Stimulated activated CD4-positive, alpha-beta T cell treated with anti-CD3 and anti-CD28 coated beads, Interleukin-12 subunit alpha, Interleukin-12 subunit beta, amount 100 ng/mL, for 48 hours (primary cell): Measurements from ENCODE around the gene TPBGL.

Experiments
- DNase-seq, 3 donors: peaks; one replicate each; pipeline ENCODE4 v3.0.0-alpha.2; 2020; ENCODE audit warnings: low read depth in 2 of 3, low spot score in 1 of 3

The TPBGL gene

GRCh38 chr11:75291741-75292140, 51.2 kb downstream of the TPBGL start:
- no peak for DNase-seq

GRCh38 chr11:75292943-75293342, 52.4 kb downstream of the TPBGL start:
- no peak for DNase-seq
